Effector CD8-positive, alpha-beta T cell (primary cell): Measurements from ENCODE around the gene GET4.
"Not testable (repeated sequence)": the region's sequence is repeated elsewhere in the genome, so short reads cannot be mapped to it uniquely, and the experiment has no call there.

ENCODE experiments used
- DNase-seq: peaks from one replicate; lab custom pipeline; 2025; lab: John Stamatoyannopoulos, UW

The GET4 gene

DNA sequence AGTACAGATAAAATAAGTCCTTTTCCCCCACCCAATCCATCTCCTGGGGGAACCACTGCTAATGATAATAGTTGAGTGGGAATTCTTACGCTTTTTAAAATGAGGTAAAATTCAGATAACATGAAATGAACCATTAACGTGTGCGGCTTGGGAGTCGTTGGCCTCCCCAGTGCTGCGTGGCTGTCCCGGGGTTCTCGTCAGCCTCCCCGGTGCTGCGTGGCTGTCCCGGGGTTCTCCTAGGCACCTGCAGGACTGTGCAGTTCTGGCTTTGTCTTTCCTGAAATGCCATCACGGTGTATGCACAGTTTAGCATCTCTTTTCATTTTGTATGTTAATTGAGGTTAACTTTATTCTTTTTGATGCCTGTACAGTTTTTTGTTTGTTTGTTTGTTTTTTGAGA lies 30.6 kb upstream of the GET4 start:
- DNase-seq, result no peak

- not testable (repeated sequence) for DNase-seq
Measured at GRCh38 chr7:846958-847650, 29.2 kb upstream of the GET4 start.

GRCh38 chr7:847728-848127 lies 28.6 kb upstream of the GET4 start:
- DNase-seq, result not testable (repeated sequence)

DNA sequence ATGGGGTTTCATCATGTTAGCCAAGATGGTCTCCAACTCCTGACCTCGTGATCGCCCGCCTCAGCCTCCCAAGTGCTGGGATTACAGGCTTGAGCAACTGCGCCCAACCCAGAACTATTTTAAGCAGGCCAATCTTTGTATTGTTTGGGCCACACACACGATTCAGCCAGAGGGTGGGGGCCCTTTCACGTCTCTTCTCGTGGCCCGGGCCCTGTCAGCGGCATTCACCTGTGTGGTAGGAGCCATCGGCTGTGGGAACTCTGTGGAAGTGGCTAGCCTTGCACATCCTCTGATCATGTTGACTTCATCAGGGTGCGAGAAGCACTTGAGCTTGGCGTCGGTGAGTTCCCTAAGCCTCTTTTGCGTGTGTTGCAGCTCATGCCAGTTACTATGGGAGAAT lies 27.2 kb upstream of the GET4 start:
- DNase-seq, result no peak

GRCh38 chr7:849781-850180 lies 26.6 kb upstream of the GET4 start:
- DNase-seq, result no peak

GRCh38 chr7:851204-851603 lies 25.1 kb upstream of the GET4 start:
- DNase-seq, result no peak

- no peak for DNase-seq
Measured at GRCh38 chr7:853366-854117, 22.8 kb upstream of the GET4 start.

- DNase-seq, result no peak
Measured at GRCh38 chr7:854118-854775, 22.1 kb upstream of the GET4 start.

DNA sequence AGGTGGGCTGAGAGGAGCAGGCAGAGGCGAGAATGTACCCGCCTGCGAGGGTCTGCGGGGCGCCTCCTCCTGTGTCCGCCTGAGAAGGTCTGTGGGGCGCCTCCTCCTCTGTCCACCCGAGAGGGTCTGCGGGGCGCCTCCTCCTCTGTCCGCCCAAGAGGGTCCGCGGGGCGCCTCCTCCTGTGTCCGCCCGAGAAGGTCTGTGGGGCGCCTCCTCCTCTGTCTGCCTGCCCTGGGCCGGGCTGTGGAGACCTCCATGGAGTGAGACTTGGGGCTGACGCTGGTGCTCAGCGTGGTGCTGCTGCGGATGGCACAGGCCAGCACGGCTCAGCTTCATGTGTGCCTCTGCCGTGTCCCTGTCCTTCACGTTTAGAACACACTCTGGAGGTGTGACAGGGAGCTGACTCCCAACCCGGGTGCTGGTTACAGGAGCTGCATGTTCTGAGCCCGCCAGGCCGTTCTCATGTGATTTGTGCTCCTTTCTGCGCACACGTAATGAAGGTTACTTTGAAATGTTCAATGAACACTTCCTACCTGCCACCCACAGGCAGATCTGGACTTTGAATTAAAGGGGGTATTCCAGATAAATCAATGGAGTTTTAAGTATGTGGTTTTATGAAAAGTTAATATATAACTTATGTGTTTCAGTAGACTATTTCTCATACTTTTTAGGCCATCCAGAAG lies 20.5 kb upstream of the GET4 start:
- DNase-seq, result no peak

GRCh38 chr7:856444-857095 lies 19.8 kb upstream of the GET4 start:
- no peak for DNase-seq

GRCh38 chr7:857661-858060 lies 18.7 kb upstream of the GET4 start:
- no peak for DNase-seq

- no peak for DNase-seq
Measured at GRCh38 chr7:859359-860030, 16.9 kb upstream of the GET4 start.

GRCh38 chr7:860149-860548 lies 16.2 kb upstream of the GET4 start:
- no peak for DNase-seq

DNA sequence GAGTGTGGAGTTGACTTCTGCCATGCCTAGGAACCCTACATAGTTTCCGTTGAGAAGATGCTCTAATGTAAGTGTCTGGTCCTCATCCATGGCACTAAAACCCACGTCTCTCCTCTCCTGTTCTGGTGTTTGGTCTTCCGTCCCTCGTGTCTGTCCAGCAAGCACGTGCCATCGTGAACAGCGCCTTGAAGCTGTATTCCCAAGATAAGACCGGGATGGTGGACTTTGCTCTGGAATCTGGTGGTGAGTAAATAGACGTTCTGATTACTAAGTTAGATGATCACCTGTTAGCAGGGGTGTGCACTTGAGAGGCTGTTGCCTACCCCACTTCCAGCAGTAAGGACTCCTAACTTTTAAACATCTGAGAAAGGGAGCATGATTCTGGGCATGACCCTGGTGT lies 15.1 kb upstream of the GET4 start:
- no peak for DNase-seq

- DNase-seq, result no peak
Measured at GRCh38 chr7:862157-862556, 14.2 kb upstream of the GET4 start.

GRCh38 chr7:863106-863505 lies 13.2 kb upstream of the GET4 start:
- no peak for DNase-seq

DNA sequence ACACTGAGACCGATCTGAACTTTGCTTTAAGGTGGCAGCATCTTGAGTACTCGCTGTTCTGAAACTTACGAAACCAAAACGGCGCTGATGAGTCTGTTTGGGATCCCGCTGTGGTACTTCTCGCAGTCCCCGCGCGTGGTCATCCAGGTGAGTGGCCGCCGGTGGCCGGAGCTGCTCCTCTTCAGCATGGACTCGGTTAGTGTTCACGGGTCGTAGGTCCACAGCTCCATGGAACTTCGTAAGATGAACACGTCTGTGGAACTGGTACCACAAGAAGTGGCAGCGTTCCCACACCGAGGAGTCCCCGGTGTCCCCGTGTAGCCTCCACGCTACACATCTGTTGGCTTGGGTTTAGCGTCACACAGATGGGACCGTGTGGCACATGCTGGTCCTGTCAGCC lies 10.4 kb upstream of the GET4 start:
- no peak for DNase-seq

DNA sequence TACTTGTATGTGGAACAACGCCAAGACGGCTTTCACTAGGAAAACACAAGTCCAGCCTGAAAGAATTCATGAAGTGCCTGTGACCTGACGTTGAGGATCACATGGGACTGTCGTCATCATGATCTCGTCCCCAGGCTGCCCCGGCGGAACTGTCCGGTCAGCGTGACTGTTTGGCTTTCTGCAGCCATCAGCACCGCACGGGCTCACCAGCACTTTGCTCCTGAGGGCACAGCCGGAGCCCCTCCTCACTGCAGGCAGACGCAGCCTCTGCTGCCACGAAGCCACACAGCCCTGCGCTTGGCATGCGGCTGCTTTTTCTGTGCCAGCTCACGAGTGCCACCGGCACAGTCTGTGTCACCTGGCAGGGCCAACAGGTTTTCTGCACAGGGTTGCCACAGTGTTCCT lies 9.4 kb upstream of the GET4 start:
- no peak for DNase-seq

DNA sequence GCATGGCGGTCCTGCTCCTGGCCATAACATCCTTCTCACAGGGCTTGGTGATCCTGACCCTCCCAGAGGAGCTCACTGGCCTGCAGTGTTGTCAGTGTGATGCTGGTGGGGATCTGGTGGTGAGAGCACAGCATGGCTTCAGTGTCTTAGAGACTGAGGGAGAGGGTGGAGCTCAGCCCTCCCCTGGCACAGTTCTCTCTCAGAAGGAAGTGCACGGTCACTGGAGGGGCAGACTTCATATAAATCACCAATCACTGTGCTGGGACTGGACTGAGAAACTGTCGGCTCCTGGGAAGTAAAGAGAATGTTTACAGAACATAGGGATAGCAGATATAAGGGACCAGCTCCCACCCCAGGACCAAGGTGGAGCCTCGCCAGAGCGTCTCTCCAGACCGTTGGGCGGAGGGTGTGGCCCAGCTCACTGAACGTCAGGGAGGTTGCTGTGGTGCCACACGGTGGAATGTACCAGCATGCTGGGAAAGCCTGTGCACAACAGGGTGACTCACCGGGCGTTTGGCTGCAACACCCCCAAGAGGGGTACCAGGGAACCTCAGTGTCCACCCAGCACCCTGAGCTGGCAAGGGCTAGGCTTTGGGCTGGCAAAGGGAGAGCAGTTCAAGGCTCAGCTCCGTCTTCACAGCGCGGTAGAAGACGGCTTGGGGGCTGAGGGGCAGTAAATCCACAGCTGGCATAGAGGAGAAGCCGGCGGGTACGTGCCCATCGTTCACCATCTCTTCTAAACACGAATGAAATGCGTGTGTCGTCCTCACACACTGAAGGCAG lies 8.8 kb upstream of the GET4 start:
- no peak for DNase-seq

- DNase-seq, result no peak
Measured at GRCh38 chr7:868189-868486, 8.2 kb upstream of the GET4 start.

- no peak for DNase-seq
Measured at GRCh38 chr7:869348-869747, 7.0 kb upstream of the GET4 start.
